HG03025 (cell line): ENCODE measurements around the gene PTPRN2.
"Not testable (repeated sequence)": the region's sequence is repeated elsewhere in the genome, so short reads cannot be mapped to it uniquely, and the experiment has no call there.

Experiments used
- ATAC-seq: cut with Tn5 transposase; IDR thresholded peaks from one replicate; pipeline ENCODE4 v1.9.1; 2021; ENCODE audit warnings: mild to moderate bottlenecking, moderate library complexity; ENCODE audit not compliant: unreplicated experiment, low FRiP score

The PTPRN2 gene

DNA sequence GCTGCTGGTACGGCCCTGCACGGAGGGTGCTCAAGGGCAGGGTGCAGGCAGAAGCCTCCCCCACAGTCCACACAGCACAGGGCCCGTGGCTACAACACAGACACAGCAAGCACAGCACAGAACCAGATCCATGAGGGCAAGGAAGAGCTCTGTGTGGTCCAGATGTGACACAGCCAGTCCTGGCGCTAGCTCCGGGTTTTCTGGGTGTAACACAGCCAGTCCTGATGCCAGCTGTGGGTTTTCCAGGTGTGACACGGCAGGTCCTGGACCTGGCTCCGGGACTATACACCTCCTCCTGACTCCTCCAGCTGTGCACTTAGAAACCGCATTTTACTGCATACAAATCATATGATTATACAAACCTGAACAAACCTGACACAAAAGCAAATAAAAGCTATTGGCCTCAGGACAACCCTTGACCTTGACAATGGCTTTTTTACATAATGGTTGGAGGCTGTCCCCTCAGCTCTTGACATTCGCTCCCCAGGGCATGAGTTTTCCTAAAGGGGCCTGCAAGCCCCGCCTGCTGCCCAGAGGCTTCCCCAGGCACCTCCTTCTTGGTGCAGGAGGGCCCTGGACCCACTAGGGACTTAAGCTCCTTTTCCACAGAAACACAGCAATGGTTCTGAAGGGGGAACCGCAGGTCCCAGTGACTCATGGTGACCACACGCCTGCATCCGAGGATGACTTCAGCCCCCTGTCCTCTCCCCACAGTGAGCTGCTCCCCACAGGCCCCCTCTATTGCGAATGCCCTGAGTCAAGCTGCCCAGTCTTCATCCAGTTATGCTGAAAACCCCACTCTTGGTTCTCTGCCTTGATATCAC lies 209.6 kb downstream of the PTPRN2 start:
- no peak for ATAC-seq

DNA sequence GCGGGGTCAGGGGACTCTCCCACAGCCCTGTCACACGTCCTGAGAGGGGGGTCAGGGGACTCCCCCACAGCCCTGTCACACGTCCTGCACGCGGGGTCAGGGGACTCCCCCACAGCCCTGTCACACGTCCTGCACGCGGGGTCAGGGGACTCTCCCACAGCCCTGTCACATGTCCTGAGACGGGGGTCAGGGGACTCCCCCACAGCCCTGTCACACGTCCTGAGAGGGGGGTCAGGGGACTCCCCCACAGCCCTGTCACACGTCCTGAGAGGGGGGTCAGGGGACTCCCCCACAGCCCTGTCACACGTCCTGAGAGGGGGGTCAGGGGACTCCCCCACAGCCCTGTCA lies 210.8 kb downstream of the PTPRN2 start:
- ATAC-seq: not testable (repeated sequence)

DNA sequence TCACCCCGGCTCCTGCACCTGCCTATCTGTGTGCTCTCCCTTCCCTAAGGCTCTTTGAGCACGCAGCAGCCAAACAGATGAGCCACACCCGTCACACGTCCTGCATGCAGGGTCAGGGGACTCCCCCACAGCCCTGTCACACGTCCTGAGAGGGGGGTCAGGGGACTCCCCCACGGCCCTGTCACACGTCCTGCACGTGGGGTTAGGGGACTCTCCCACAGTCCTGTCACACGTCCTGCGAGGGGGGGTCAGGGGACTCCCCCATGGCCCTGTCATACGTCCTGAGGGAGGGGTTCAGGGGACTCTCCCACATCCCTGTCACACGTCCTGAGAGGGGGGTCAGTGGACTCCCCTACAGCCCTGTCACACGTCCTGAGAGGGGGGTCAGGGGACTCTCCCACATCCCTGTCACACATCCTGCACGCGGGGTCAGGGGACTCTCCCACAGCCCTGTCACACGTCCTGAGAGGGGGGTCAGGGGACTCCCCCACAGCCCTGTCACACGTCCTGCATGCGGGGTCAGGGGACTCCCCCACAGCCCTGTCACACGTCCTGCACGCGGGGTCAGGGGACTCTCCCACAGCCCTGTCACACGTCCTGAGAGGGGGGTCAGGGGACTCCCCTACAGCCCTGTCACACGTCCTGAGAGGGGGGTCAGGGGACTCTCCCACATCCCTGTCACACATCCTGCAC lies 211.3 kb downstream of the PTPRN2 start:
- not testable (repeated sequence) for ATAC-seq

DNA sequence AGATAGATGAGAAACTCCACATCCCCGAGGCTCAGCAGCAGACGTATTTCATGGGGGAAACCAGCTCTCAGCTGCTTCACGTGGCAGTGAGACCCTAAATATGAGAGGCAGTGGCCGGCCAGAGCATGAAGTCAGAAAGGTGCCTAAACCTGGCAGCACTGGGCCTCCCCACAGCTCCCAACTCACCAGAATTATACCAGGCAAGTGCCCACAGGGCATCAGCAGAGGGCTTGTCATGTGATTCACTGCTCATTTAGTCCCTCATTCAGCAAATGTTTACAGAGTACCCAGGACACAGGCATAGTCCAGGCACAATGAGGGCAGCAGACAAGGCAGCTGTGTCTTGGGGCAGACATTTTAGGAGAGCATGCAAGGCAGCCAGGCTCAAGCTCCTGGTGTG lies 212.6 kb downstream of the PTPRN2 start:
- no peak for ATAC-seq

DNA sequence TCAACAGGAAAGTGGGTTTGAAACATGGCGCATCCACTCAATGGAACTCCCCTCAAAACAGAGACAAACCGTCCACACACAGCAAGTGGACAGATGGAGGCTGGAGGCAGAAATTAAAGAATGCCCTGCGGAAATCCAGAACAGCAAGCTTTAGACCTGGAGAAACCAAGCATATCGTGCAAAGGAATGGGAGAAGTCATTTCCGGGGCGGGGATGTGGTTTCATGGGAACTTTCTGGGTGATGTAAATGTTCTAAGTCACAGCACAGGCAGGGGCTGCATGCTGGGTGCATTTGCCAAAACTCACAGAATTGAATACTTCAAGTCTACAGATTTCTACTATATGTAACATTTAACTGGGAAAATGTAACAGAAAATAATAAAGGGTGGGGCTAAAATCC lies 213.0 kb downstream of the PTPRN2 start:
- ATAC-seq: no peak

DNA sequence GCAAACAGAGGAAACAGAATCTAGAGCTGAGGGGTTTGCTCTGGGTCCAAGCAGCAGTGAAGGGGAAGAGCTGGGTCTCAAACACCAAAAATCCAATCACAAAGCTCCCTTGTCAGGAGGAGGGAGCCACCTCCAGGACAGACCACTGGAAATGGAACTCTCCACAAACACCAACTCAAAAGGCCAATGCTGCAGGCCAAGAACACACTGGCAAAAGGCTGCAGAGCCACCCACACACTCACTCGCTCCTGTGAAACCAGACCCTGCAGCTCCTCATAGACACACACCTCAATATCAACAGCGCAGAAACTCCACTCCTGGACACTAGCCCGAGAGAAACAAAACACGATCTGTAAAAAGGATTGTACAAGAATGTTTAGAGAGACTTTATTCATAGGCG lies 213.5 kb downstream of the PTPRN2 start:
- ATAC-seq: no peak

DNA sequence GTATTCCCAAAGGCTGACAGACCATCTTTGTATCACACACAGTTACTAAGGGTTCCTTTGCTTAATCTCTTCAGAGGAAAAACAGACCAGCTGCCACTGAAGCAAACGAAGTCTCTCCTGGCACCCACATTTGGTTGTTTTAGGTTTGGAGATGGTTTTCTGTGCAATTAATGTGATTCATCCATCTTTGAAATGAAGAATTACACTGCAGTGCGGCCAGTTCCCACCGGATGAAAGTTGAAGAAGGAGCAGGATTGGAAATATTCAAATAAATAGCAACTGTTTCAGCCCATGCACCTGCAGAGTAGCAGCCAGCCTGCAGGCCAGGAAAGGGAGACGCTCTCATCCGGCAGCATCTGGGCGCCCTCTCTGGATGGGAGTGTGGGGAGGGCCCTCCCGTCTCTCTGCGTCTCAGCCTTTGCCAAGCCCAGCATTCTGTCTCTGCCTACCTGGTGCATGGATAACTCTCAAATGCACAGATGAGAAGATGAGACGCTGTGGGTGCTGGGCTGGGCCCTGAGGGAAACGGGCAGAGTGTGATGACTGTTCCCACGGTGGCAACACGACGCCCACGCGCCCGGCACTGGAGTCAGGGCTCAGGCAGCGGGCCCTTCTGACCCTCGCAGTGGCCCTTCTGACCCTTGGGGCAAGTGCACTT lies 214.0 kb downstream of the PTPRN2 start:
- no peak for ATAC-seq

DNA sequence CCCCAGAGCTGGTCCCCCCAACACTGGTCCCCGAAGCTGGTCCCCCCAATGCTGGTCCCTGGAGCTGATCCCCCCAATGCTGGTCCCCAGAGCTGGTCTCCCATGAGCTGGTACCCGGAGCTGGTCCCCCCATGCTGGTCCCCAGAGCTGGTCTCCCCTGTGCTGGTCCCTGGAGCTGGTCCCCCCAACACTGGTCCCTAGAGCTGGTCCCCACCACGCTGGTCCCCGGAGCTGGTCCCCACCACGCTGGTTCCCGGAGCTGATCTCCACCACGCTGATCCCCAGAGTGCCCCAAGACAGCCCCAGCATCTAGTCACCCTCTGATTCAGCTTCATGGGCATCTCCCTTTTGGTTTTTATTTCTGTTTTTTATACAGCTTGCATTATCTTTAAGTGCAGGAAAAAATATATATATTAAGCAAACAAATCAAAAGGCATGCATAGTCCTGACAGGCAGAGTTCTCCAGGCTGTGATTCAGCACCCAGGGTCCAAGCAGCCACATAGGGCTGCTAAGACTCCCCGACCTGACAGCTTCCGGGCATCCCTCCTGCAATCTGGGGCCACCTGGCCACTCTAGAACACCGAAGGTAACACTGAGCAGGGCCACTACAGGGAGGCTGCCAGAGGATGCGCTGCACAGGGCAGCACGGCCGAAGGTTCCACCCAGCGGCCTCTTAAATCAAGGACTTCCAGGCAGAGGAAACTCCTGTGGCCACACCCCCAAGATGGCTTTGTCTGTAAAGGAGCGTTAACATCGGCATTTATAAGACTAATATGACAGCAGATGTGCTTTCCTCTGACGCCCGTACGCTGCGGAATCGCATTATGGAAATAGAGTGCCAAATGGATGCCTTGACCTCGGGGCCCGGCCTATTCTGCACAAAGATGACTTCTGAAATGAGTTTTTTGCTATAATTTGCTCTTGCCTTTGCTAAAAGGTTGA lies 215.0 kb downstream of the PTPRN2 start:
- ATAC-seq: no peak

DNA sequence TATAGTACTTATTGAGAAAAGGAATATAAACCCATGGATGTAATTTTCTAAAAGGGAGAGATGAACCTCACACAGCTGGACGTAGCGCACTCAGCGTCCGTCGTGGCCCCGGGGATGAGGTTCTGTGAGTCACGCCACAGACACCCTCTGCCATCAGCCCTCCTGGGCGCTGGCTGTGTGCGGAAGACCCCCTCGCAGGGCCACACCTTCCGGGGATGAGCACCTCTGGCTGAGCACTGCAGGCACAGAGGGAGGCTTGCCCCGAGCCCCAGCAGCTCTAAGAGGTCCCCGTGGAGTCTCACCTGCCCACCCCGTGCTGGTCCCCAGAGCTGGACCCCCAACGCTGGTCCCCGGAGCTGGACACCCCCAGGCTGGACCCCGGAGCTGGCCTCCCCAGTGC lies 215.8 kb downstream of the PTPRN2 start:
- no peak for ATAC-seq

DNA sequence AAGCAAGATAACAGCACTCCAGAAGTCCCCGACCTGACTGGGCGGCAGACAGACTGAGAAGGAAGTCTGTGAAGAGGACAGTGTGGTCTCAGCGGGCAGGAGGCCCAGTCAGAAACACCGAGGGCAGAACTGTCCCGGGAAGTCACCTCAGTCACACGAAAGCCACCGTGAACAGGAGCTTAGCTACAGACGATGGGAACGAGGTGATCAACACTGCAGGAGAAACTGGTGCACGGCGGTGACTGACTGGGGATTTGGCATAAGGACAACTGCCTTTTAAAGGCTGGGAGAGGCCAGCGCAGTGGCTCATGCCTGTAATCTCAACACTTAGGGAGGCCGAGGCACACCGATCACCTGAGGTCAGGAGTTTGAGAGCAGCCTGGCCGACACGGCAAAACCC lies 217.8 kb downstream of the PTPRN2 start:
- no peak for ATAC-seq

DNA sequence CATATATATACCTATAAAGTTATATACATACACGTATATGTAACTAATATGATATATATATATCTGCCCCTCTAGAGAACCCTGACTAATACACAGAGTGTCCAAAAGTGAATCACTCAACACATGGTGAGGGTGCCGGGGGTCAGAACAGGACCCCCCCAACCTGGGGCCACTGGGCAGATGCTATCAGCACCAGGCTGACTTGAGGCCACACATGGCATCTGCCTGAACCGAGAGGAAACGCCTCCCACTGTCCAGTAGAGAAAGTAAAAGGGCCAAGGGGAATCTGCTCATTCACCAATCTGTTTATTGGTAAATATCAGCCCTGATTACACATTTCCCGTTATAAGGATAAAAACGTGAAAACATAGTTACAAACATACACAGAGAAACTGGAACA lies 218.3 kb downstream of the PTPRN2 start:
- no peak for ATAC-seq

DNA sequence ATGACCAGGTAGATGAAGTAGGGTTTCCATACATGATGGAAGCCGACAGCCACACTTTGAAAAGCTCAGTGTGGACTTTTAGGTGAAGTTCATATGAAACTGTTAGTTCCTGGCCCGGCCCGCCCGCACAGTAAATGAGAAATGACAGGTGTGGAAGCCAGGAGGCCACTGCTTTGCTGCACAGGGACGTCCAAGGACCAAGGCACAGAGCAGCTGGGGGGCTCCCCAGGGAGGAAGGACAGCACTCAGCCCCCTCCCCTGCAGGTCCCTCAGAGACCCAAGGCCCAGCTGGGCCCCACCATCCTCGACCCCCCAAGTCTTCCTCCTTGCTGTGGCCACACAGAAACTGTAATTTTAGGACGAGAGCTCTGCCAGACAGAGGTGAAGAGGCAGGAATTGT lies 219.2 kb downstream of the PTPRN2 start:
- ATAC-seq: no peak

DNA sequence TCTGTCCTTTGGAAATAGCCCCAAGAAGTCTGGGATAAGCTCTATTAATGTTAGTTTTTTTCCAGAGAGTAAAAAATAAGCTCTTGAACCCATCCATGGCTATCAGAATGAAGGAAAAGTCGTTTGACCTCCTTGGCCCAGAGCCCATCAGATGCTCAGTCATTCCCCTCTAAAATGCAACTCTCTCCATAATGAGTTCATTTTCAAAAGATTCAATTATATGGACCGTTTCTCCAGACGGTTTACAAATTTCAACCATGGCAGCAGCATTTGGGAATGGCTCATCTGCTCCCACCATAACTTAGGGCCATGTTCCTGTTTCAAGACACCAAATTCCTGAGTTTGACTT lies 220.0 kb downstream of the PTPRN2 start:
- ATAC-seq: no peak

DNA sequence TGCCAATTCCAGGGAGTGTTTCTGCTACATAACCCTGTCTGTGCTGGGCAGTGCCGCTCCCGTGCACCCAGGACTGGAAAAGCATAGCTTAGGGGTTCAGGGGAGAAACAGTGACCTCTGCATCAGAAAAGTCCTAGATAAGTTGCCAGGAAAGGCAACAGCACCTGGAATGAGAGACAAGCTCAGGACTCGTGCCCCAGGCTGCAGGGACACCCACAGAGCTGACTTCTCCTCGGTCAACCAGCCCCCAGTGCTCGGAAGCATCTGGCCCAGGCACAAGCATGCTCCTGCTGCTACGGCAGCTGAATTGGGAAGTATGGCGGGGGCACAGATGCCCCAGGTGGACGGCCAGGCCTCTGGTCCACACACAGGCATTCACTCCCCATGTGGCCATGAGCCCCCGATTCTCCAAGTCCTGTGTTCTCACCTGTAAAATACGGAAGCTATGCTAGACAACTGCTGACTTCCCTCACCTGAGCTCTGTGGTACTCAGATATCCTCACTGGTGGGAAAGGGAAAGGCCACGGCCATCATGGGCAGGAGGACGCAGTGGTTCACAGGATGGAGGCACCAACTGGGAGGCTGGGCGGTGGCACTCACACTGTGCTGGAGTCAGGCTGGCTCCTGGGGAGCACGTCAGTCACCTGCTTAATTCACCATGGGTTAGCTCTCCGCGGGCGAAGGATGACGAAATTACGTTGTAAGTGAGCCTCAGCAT lies 220.5 kb downstream of the PTPRN2 start:
- no peak for ATAC-seq

DNA sequence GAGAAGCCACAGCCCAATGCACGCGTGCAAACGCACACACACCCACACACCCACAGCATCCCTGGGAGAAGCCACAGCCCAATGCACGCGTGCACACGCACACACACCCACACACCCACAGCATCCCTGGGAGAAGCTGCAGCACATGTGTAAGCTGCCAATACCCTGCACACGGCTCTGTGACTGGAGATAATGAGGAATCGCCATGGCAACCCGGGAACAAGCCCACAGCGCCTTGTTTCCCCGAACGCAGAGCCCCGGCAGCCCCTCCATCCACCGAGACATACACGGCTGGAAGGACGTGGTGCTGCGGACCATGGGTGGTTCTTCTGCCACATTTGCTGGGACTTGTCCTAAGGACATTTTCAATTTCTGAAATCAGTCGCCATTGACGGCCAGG lies 221.3 kb downstream of the PTPRN2 start:
- ATAC-seq: no peak

DNA sequence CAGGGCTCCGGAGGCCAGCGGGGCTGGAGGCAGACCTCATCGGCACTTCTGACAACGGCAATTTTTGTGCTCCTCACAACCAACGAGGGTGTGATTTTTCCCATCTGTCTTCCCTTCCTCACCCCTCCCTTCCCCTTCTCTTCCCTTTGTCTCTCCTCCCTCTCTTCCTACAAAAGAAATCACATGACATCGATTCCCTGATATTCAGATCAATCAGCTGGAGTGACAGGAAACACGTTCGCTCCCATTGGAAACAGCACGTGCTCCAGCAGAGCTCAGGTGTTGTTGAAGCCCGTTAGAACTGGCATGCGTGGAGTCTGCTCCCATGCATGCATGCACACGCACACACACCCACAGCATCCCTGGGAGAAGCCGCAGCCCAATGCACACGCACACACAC lies 222.4 kb downstream of the PTPRN2 start:
- ATAC-seq: no peak

DNA sequence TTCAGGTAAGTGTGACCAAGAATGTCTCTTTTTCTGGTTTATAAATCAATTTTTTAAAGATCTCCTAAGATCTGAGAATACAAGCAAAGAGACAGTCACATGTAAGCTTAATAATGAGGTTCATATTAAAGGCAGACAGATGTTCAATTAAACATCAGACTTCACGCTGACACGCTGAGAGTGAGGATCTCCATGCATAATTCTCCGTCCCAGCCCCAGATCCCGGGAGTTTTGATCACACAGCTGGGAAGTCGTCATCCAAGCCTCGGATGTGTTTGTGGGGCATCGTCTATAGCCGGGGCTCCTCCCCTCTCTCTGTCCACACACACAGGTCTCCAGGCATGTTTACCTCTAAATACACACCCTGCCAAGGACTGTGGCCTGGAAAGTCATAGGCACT lies 223.2 kb downstream of the PTPRN2 start:
- no peak for ATAC-seq

DNA sequence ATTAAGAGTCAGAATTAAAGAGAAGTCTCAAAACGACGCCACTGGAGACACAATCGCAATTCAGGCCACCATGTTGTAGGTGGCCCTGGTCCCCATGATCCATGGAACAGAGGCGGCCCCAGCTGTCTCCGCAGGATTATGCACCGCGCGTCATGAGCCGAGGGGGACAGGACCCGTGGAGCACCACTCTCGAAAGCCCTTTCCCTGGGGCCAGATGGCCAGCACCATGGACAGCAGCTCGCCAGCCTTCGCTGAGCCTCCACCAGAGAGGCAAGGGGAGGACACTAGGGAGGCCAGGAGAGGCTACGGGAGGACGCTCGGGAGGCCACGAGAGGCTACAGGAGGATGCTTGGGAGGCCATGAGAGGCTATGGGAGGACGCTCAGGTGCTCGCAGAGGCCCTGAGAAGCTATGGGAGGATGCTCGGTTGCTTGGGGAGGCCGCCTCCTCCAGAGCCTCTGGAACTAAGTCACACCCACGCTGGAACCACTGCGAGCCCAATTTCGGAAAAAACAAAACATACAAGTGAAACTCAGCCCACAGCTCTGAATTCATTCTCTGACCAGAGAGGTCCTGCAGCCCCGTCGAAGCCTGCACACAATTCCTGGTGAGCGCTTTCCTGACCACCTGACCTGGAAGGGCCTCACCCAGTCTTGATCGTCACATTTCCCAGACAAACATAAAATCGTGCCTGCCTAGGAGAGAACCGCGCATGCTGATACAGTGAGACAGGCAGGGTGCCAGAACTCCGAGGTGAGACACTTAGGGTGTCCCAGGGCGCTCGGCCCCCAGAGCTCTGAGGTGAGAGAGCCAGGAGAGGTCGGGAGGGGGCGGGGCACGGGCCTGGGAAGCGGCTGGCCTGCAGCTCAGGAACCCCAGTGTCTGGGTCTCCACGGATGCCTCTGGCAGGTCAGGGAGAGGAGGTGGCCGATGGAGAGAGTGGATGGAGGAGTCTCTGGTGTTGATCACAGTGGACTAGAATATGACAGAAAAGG lies 224.4 kb downstream of the PTPRN2 start:
- no peak for ATAC-seq

DNA sequence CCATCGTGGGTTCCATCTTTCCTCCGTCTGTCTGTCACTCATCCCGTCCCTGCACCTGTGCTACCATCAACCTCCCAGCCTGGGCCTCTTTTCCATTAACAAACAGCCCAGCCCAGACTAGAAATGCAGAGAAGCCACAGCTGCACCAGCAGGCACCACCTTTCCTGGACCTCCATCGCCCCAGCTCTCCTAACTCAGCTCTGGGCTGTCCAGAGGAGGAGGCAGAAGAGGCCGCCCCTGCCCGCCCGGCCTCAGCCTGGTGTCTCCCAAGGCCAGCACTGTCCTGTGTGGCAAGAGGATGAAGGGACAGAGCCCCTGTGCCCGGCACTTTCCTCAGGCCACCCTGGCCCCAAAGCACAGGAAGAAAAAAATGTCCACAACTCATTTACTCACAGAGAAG lies 225.6 kb downstream of the PTPRN2 start:
- no peak for ATAC-seq
